K562 (cell line): Measurements from ENCODE around the gene SERTAD2. TPM values are rescaled to one million over a fixed set of nuclear protein-coding genes. Genes with fewer than 3 reads are reported as not detected.

Experiments
- ARID3A ChIP-seq: IDR thresholded peaks from 2 replicates; pipeline ENCODE4 v1.6.1; 2012; ENCODE audit warnings: low read depth, low read length, improper control_type of control experiment, borderline replicate concordance
- CBFA2T2 ChIP-seq: fragments of 450-650 bp; conservative IDR thresholded peaks from 2 replicates; pipeline ENCODE4 v1.6.1; 2017; ENCODE audit warnings: mild to moderate bottlenecking
- HDGF ChIP-seq: fragments of 450-650 bp; IDR thresholded peaks from 2 replicates; pipeline ENCODE4 v1.6.1; 2016
- JUN ChIP-seq, 2 experiments: sonication (generic) in 1 of 2; formaldehyde crosslinking in 1 of 2; IDR thresholded peaks; 2 replicates each; pipeline versions ENCODE4 v1.6.1 to v1.8.0; 2012 to 2022; ENCODE audit warnings: borderline replicate concordance in 2 of 2, mild to moderate bottlenecking in 2 of 2, improper control_type of control experiment in 1 of 2, low read depth in 1 of 2, low read length in 1 of 2, missing genetic modification reagents in 1 of 2
- MAZ ChIP-seq, 2 experiments: fragments of 450-650 bp in 1 of 2; sonication (generic) in 1 of 2; formaldehyde crosslinking; IDR thresholded peaks in 1 of 2; conservative IDR thresholded peaks in 1 of 2; 2 replicates each; pipeline versions ENCODE4 v1.4.0 to v1.5.0; 2020; ENCODE audit warnings: mild to moderate bottlenecking in 1 of 2, missing genetic modification reagents in 1 of 2
- NFIX ChIP-seq: fragments of 250-450 bp; sonication (Bioruptor Pico); IDR thresholded peaks from 2 replicates; pipeline ENCODE4 v1.4.0; 2020; ENCODE audit warnings: low read depth, mild to moderate bottlenecking, moderate library complexity
- NR2C1 ChIP-seq, 2 experiments: fragments of 450-650 bp; IDR thresholded peaks; 2 replicates each; pipeline ENCODE4 v1.6.1; 2017; ENCODE audit warnings: mild to moderate bottlenecking in 2 of 2, antibody characterized with exemption in 1 of 2, inconsistent platforms in 1 of 2, missing compliant biosample characterization in 1 of 2, missing genetic modification characterization in 1 of 2
- RBM15 ChIP-seq: fragments of 200-400 bp; formaldehyde crosslinking; IDR thresholded peaks from 2 replicates; pipeline ENCODE4 v1.6.1; 2018; ENCODE audit warnings: mild to moderate bottlenecking, low read length, moderate library complexity; ENCODE audit not compliant: insufficient read depth
- SOX6 ChIP-seq: fragments of 450-650 bp; IDR thresholded peaks from 2 replicates; pipeline ENCODE4 v1.6.1; 2014; ENCODE audit warnings: mild to moderate bottlenecking
- SRSF9 ChIP-seq: fragments of 200-400 bp; formaldehyde crosslinking; IDR thresholded peaks from 2 replicates; pipeline ENCODE4 v1.6.1; 2017; ENCODE audit warnings: low read depth, low read length, borderline replicate concordance
- TARDBP ChIP-seq: fragments of 450-650 bp; IDR thresholded peaks from 2 replicates; pipeline ENCODE4 v1.6.1; 2016
- TBL1XR1 ChIP-seq, 2 experiments: IDR thresholded peaks; 2 replicates each; pipeline ENCODE4 v1.6.1; 2012; ENCODE audit warnings: improper control_type of control experiment in 2 of 2, low read length in 2 of 2, mild to moderate bottlenecking in 1 of 2
- U2AF2 ChIP-seq: fragments of 200-400 bp; formaldehyde crosslinking; optimal IDR thresholded peaks from 2 replicates; pipeline ENCODE3; 2017; ENCODE audit warnings: low read depth, mild to moderate bottlenecking, low read length
- ZFP36 ChIP-seq: fragments of 150-350 bp; IDR thresholded peaks from 2 replicates; pipeline ENCODE4 v1.6.1; 2018; ENCODE audit warnings: low read length, low read depth; ENCODE audit not compliant: partially characterized antibody
- ZNF217 ChIP-seq: sonication (generic); formaldehyde crosslinking; IDR thresholded peaks from 2 replicates; pipeline ENCODE4 v1.8.0; 2022; ENCODE audit warnings: mild to moderate bottlenecking, missing genetic modification reagents
- ZNF764 ChIP-seq: fragments of 250-450 bp; sonication (Bioruptor Pico); IDR thresholded peaks from 2 replicates; pipeline ENCODE4 v1.4.0; 2020; ENCODE audit warnings: low read depth, mild to moderate bottlenecking, moderate library complexity
- polyA plus RNA-seq, 8 experiments: library from polyadenylated mRNA; depleted of rRNA in 4 of 8; stranded (reverse) in 5 of 8; unstranded in 3 of 8; fragments of >200 nt; fragmentation: Nextera tagmentation in 2 of 8; fragmentation: Illumina TruSeq in 1 of 8; extraction: Ambion mirVana in 2 of 8; extraction: Trizol in 1 of 8; gene quantifications; 2 replicates each; pipeline versions ENCODE4 v1.2.1 to v1.2.3, GENCODE V29; 2011 to 2014; ENCODE audit warnings: inconsistent platforms in 1 of 8, missing spikeins in 1 of 8
- total RNA-seq, 7 experiments: library from RNA; depleted of rRNA in 6 of 7; stranded (reverse); fragments of >200 nt in 6 of 7; fragmentation: Illumina TruSeq in 2 of 7; extraction: Trizol in 2 of 7; gene quantifications; 2 replicates each; pipeline versions ENCODE4 v1.2.1 to v1.2.3, GENCODE V29; 2011 to 2021; ENCODE audit warnings: low replicate concordance in 1 of 7
- TF ChIP-seq, protein P1 (sequence below): fragments of 450-650 bp; IDR thresholded peaks from 2 replicates; pipeline ENCODE4 v1.6.1; 2018; ENCODE audit warnings: mild to moderate bottlenecking, low read depth; ENCODE audit not compliant: partially characterized antibody
- TF ChIP-seq, protein P2 (sequence below): fragments of 450-650 bp; IDR thresholded peaks from 2 replicates; pipeline ENCODE4 v1.6.1; 2017; ENCODE audit warnings: antibody characterized with exemption
- TF ChIP-seq, protein P3 (sequence below): IDR thresholded peaks from 2 replicates; pipeline ENCODE4 v1.6.1; 2011; ENCODE audit not compliant: insufficient read length; ENCODE audit errors: extremely low read depth

Gene SERTAD2
- total and polyA plus RNA-seq, 9 of the 15 experiments (the other 6 are each of a cell fraction or from before 2014, with no cell fraction given), result 3.0 to 12.5 (median 6.1) TPM

GRCh38 chr2:64646007-64646880, 7.5 kb downstream of the SERTAD2 start (continued):
- TF ChIP-seq ARID3A (peak; percentile 77; the same call in 1 of the 2 replicates), ZNF217 (no peak), NFIX (CRISPR knock-in tag) (no peak), SOX6 (0 out of 2 replicates have a peak, but pooled peaks have one; percentile 27), SRSF9 (no peak), NR2C1 (IDR thresholded peaks at IDR 0.05) (no peak), NR2C1 (tag; IDR thresholded peaks at IDR 0.05) (no peak), ZNF764 (no peak), MAZ (CRISPR knock-in tag; conservative IDR thresholded peaks at IDR 0.05 in 1 of 2, IDR thresholded peaks at IDR 0.05 in 1 of 2) (0 out of 4 replicates have a peak, but pooled peaks of 1 of the 2 experiments have one; percentile 44), TARDBP (no peak), TBL1XR1 (IDR thresholded peaks at IDR 0.05; ENCODE audit: low read length in 2 of 2) (peak in 1 of 2 experiments; percentile 50; a peak in 2 of 4 replicates), JUN (IDR thresholded peaks at IDR 0.05; ENCODE audit: borderline replicate concordance, low read depth, low read length) (0 out of 2 replicates have a peak, but pooled peaks have one; percentile 35), JUN (CRISPR knock-in tag; IDR thresholded peaks at IDR 0.05; ENCODE audit: borderline replicate concordance) (no peak), ZFP36 (no peak), HDGF (no peak), U2AF2 (no peak), CBFA2T2 (no peak), RBM15 (no peak)
- TF ChIP-seq, protein P1, sequence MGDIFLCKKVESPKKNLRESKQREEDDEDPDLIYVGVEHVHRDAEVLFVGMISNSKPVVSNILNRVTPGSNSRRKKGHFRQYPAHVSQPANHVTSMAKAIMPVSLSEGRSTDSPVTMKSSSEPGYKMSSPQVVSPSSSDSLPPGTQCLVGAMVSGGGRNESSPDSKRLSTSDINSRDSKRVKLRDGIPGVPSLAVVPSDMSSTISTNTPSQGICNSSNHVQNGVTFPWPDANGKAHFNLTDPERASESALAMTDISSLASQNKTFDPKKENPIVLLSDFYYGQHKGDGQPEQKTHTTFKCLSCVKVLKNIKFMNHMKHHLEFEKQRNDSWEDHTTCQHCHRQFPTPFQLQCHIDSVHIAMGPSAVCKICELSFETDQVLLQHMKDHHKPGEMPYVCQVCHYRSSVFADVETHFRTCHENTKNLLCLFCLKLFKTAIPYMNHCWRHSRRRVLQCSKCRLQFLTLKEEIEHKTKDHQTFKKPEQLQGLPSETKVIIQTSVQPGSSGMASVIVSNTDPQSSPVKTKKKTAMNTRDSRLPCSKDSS, result no peak
- TF ChIP-seq, protein P2, sequence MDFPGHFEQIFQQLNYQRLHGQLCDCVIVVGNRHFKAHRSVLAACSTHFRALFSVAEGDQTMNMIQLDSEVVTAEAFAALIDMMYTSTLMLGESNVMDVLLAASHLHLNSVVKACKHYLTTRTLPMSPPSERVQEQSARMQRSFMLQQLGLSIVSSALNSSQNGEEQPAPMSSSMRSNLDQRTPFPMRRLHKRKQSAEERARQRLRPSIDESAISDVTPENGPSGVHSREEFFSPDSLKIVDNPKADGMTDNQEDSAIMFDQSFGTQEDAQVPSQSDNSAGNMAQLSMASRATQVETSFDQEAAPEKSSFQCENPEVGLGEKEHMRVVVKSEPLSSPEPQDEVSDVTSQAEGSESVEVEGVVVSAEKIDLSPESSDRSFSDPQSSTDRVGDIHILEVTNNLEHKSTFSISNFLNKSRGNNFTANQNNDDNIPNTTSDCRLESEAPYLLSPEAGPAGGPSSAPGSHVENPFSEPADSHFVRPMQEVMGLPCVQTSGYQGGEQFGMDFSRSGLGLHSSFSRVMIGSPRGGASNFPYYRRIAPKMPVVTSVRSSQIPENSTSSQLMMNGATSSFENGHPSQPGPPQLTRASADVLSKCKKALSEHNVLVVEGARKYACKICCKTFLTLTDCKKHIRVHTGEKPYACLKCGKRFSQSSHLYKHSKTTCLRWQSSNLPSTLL, result no peak
- TF ChIP-seq, protein P3, sequence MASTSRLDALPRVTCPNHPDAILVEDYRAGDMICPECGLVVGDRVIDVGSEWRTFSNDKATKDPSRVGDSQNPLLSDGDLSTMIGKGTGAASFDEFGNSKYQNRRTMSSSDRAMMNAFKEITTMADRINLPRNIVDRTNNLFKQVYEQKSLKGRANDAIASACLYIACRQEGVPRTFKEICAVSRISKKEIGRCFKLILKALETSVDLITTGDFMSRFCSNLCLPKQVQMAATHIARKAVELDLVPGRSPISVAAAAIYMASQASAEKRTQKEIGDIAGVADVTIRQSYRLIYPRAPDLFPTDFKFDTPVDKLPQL, result no peak
